Measurements from ENCODE around the gene SYNE3.

The SYNE3 gene

GRCh38 chr14:95468448-95469133 is 47.9 kb downstream of the SYNE3 start:
- no peak overlapping the region for H3K4me3 ChIP-seq
- H3K27me3 ChIP-seq (ENCODE audit: low read depth), result no peaks in the 10 kb centered on the region
- H3K4me1 ChIP-seq, result no peaks in the 10 kb centered on the region
- no peak for DNase-seq (ENCODE audit: low spot score in 2 of 2)
- H3K9me3 ChIP-seq, result no peaks in the 10 kb centered on the region
- H3K36me3 ChIP-seq (replicated peaks), result no peaks in the 10 kb centered on the region
- in situ Hi-C loops (cut with MboI; ENCODE audit: low sequenced_read_pairs), result no loop called here

DNA sequence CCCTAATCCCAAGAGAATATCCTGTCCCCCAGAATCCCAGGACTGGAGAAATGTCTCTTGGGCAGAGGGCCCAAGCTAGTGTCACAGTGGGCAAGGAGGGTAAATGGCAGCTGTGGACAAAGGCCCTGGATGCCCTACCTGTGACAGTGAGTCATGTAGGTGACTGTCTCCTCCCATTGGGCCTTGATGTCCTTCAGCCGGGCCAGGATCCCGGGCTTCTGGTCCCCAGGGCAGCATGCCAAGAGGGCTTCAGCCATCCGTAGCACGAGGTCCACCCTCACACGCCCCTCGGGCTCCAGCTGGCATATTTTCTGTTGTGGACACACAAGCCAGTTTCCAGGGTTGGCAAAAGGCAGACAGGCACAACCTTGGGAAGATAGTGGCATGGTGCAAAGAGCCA is 48.8 kb downstream of the SYNE3 start:
- Histone ChIP-seq H3K36me3 (replicated peaks) (no peaks in the 10 kb centered on the region), H3K9me3 (no peaks in the 10 kb centered on the region), H3K4me1 (no peaks in the 10 kb centered on the region), H3K4me3 (no peak overlapping the region), H3K27me3 (ENCODE audit: low read depth) (no peaks in the 10 kb centered on the region)
- in situ Hi-C loops (cut with MboI; ENCODE audit: low sequenced_read_pairs), result no loop called here
- no peak for DNase-seq (ENCODE audit: low spot score in 2 of 2)

GRCh38 chr14:95467232-95467631 is 49.2 kb downstream of the SYNE3 start:
- no peak overlapping the region for H3K4me3 ChIP-seq
- no peaks in the 10 kb centered on the region for H3K36me3 ChIP-seq (replicated peaks)
- H3K9me3 ChIP-seq, result no peaks in the 10 kb centered on the region
- no peak for DNase-seq (ENCODE audit: low spot score in 2 of 2)
- H3K27me3 ChIP-seq (ENCODE audit: low read depth), result no peaks in the 10 kb centered on the region
- in situ Hi-C loops (cut with MboI; ENCODE audit: low sequenced_read_pairs), result no loop called here
- no peaks in the 10 kb centered on the region for H3K4me1 ChIP-seq
